ENCODE results near the gene PATJ.

The PATJ gene

GRCh38 chr1:61992257-61992656 lies 250.0 kb downstream of the PATJ start:
- TF ChIP-seq CTCF (IDR thresholded peaks at IDR 0.05; ENCODE audit: extremely low read depth, insufficient read depth, missing control alignments), result no peak
- in situ Hi-C loops (cut with MboI; ENCODE audit: low pct_unique_long_range_greater_than_20kb, low sequenced_read_pairs, unreplicated experiment), result no loop called here
- DNase-seq (ENCODE audit: low spot score), result no peak

- no peak for DNase-seq (ENCODE audit: low spot score)
- in situ Hi-C loops (cut with MboI; ENCODE audit: low pct_unique_long_range_greater_than_20kb, low sequenced_read_pairs, unreplicated experiment), result no loop called here
- TF ChIP-seq CTCF (IDR thresholded peaks at IDR 0.05; ENCODE audit: extremely low read depth, insufficient read depth, missing control alignments), result no peak
These were observed 251.2 kb downstream of the PATJ start for GRCh38 chr1:61993331-61993961.

DNA sequence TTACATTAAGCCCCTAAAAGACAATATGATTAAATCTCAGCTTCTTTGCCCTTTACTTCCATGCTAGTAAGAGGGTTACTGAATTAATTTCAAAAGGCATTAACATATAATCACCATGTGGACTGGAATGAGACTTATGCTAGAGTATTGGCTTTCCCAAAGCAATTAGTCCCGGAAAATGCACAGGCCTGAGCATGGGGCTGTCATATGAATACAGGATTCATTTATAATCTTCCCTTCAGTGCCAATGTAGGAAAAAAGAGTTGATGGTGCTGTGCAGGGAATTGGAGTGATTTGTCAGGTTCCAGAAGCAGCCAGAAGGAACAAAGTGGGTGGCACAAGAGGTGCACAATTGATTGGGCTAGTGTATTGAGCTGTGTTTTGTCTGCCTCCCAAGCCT lies 253.4 kb downstream of the PATJ start:
- DNase-seq (ENCODE audit: low spot score), result no peak
- in situ Hi-C loops (cut with MboI; ENCODE audit: low pct_unique_long_range_greater_than_20kb, low sequenced_read_pairs, unreplicated experiment), result no loop called here
- TF ChIP-seq CTCF (IDR thresholded peaks at IDR 0.05; ENCODE audit: extremely low read depth, insufficient read depth, missing control alignments), result no peak

GRCh38 chr1:61997123-61997522 lies 254.8 kb downstream of the PATJ start:
- TF ChIP-seq CTCF (IDR thresholded peaks at IDR 0.05; ENCODE audit: extremely low read depth, insufficient read depth, missing control alignments), result no peak
- in situ Hi-C loops (cut with MboI; ENCODE audit: low pct_unique_long_range_greater_than_20kb, low sequenced_read_pairs, unreplicated experiment), result no loop called here
- no peak for DNase-seq (ENCODE audit: low spot score)

GRCh38 chr1:62003777-62004176 lies 261.5 kb downstream of the PATJ start:
- in situ Hi-C loops (cut with MboI; ENCODE audit: low pct_unique_long_range_greater_than_20kb, low sequenced_read_pairs, unreplicated experiment), result no loop called here
- no peak for TF ChIP-seq CTCF (IDR thresholded peaks at IDR 0.05; ENCODE audit: extremely low read depth, insufficient read depth, missing control alignments)

GRCh38 chr1:62006690-62007089 lies 264.4 kb downstream of the PATJ start:
- DNase-seq (ENCODE audit: low spot score), result no peak
- in situ Hi-C loops (cut with MboI; ENCODE audit: low pct_unique_long_range_greater_than_20kb, low sequenced_read_pairs, unreplicated experiment), result no loop called here
- no peak for TF ChIP-seq CTCF (IDR thresholded peaks at IDR 0.05; ENCODE audit: extremely low read depth, insufficient read depth, missing control alignments)

More at GRCh38 chr1:62003777-62004176, 261.5 kb downstream of the PATJ start:
- DNase-seq (ENCODE audit: low spot score), result no peak
